GM12891 (cell line): ENCODE data around the gene SMYD3.

Experiments
- POLR2A ChIP-seq: IDR thresholded peaks from 2 replicates; pipeline ENCODE4 v1.6.1; 2011; ENCODE audit warnings: low read depth, low read length, control low read depth
- POLR2AphosphoS5 ChIP-seq: IDR thresholded peaks from 2 replicates; pipeline ENCODE4 v1.6.1; 2011; ENCODE audit warnings: low read depth, low read length, control low read depth
- POU2F2 ChIP-seq: IDR thresholded peaks from 2 replicates; pipeline ENCODE4 v1.6.1; 2011; ENCODE audit warnings: low read depth, mild to moderate bottlenecking, control low read depth, low read length, moderate library complexity

DNA sequence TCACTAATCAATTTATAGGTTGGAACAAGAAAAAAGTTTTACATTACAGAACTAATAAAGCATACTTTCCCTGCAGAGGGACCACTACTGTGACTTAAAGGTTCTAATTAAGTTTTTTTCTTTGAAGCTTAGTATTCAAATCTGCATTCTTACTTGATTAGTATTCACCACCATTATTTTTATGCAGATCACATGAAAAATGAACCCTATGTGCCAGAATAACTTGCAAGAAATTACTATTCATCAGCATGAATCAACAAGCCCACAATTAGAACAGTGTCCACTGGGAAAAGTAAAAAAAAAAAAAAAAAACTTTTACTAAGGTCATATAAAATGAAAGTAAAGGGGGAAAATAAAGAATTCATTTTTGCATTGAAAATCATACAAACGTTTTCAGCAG, 90.8 kb downstream of the SMYD3 start:
- TF ChIP-seq POU2F2 = no peak
- no peak for TF ChIP-seq POLR2AphosphoS5
- no peak for TF ChIP-seq POLR2A
